GM12873 (cell line): ENCODE data around the gene CNNM1.

Experiments used
- CTCF ChIP-seq: IDR thresholded peaks from 2 replicates; pipeline ENCODE4 v1.5.1; 2012; ENCODE audit warnings: low read depth, mild to moderate bottlenecking, moderate library complexity, low read length, control low read depth; ENCODE audit not compliant: insufficient read depth; ENCODE audit errors: missing control alignments

CNNM1 gene

DNA sequence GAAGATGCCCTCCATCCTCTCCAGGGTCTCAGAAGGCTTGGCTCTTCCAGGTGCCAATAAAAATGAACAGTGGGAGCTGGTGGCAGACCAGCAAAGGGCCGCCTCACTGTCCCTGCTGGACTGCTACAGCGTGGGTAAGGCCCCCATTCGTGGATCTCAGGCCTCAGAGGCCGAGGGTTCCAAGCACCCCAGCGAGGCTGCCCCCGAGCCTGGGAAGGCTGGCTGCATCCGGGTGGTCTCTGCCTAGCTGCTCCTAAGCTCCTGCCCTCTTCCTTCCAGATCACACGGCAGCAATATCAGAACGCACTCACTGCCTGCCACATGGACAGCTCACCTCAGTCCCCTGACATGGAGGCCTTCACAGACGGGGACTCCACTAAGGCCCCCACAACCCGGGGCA lies 58.4 kb downstream of the CNNM1 start:
- TF ChIP-seq CTCF = no peak

DNA sequence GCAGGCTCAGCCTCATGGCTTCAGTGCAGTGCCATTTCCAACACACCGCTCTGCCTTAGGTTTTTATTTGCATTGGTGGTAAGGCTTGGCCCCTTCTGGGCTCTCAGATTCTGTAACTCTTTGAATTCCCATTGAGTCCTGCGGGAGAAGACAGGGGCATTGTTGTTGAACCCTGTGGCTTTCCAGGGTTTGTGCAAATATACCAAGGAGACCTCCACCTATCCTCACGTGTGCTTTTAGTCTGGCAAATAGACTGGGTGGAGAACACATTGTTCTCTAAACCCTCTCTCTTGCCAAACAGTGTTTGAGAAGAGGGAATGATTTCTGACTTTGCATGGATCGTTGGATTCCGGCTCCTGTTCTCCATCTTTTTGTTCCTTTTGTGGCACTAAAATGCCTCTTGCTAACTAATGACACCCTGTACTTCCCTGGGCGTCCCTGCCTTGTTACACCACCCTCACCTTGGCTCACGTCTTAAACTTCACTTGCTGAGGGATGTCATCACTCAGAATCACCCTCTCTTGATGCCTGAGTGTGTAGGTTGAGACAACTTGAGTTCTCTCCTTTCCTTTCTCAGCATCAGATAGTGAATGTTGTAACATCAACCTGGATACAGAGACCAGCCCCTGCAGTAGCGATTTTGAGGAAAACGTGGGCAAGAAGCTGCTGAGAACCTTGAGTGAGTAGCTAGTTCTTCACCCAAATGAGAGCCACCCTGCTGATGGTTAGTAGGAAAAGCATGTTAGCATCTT lies 60.7 kb downstream of the CNNM1 start:
- no peak for TF ChIP-seq CTCF

GRCh38 chr10:99391346-99391745 lies 62.2 kb downstream of the CNNM1 start:
- no peak for TF ChIP-seq CTCF

DNA sequence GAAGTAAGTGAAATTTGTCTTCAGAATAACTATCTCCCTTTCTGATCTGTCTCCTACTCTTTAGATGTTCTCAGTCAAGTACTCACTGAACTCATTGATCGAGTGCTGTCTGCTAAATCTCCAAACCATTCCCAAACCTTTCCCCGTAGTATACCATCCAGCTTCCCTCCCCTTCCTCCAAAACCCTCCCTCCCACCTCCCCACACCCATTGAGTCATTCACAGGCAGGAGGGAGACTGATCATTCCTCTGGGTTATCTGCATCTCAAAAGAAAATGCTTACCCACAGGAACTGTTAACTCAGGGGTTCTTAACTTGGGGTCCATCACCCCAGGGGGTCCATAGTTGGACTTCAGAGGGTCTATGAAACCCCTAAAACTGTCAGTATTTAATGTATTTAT lies 63.9 kb downstream of the CNNM1 start:
- no peak for TF ChIP-seq CTCF

- TF ChIP-seq CTCF = no peak
Observed at GRCh38 chr10:99393683-99394082, 64.5 kb downstream of the CNNM1 start.

- TF ChIP-seq CTCF = no peak
Observed at GRCh38 chr10:99394256-99394655, 65.1 kb downstream of the CNNM1 start.

- TF ChIP-seq CTCF = no peak
Observed at GRCh38 chr10:99394761-99395386, 65.7 kb downstream of the CNNM1 start.
